ENCODE data around the gene KDM4F.

- TF ChIP-seq POLR2A (IDR thresholded peaks at IDR 0.05; ENCODE audit: low read depth, low read length) (no peak), TAF1 (IDR thresholded peaks at IDR 0.05; ENCODE audit: borderline replicate concordance, low read depth, low read length) (no peak), POLR2AphosphoS5 (IDR thresholded peaks at IDR 0.05; ENCODE audit: low read depth, low read length) (no peak)
These were observed 43.6 kb upstream of the KDM4F start for GRCh38 chr11:95005642-95006041.
